PC-3 (cell line): ENCODE data around the gene GLCE. TPM values are rescaled to one million over a fixed set of nuclear protein-coding genes. Genes with fewer than 3 reads are reported as not detected.

ENCODE experiments used
- ATAC-seq: fragments of 200-7000 bp; cut with Tn5 transposase; 2 replicates; pipeline ENCODE4 v1.9.1; 2020; ENCODE audit warnings: mild to moderate bottlenecking, moderate library complexity
- BruUV-seq: library from RNA; stranded (reverse); fragments of 400-500 nt; replicated peaks from 2 replicates; lab custom pipeline; 2021; lab: Mats Ljungman, UMichigan
- CTCF ChIA-PET: fragments of 300-600 bp; sonication (Branson Sonifier 250); formaldehyde crosslinking; loops from one replicate; lab custom pipeline; 2022; ENCODE audit warnings: antibody characterized with exemption; lab: Charles Lee
- POLR2A ChIA-PET: fragments of 300-600 bp; sonication (Branson Sonifier 250); formaldehyde crosslinking; loops from one replicate; lab custom pipeline; 2022; ENCODE audit warnings: antibody characterized with exemption; ENCODE audit not compliant: unreplicated experiment; lab: Charles Lee
- DNase-seq: peaks from one replicate; pipeline ENCODE4 v3.0.0-alpha.2; 2015
- H2AFZ ChIP-seq: fragments of 300-600 bp; sonication (generic); 2 replicates; pipeline ENCODE4 v1.6.0; 2016; ENCODE audit warnings: antibody characterized with exemption, low read length
- H3F3A ChIP-seq: fragments of 300-600 bp; sonication (generic); one replicate; pipeline ENCODE4 v1.6.0; 2017; ENCODE audit warnings: antibody characterized with exemption, low read length, control low read depth, mild to moderate bottlenecking; ENCODE audit not compliant: unreplicated experiment
- H3K27ac ChIP-seq: fragments of 300-600 bp; sonication (generic); 2 replicates; pipeline ENCODE4 v1.5.1; 2016; ENCODE audit warnings: mild to moderate bottlenecking, low read length
- H3K27me3 ChIP-seq: fragments of 300-600 bp; sonication (generic); 2 replicates; pipeline ENCODE4 v1.6.1; 2016; ENCODE audit warnings: low read length, mixed read lengths
- H3K36me3 ChIP-seq: fragments of 300-600 bp; sonication (generic); 2 replicates; pipeline ENCODE4 v1.6.1; 2016; ENCODE audit warnings: low read depth, mixed run types, low read length, mixed read lengths
- H3K4me1 ChIP-seq: fragments of 300-600 bp; sonication (generic); 2 replicates; pipeline ENCODE4 v1.5.1; 2016; ENCODE audit warnings: low read length; ENCODE audit not compliant: insufficient read depth
- H3K4me2 ChIP-seq: fragments of 300-600 bp; sonication (generic); 2 replicates; pipeline ENCODE4 v1.6.0; 2016; ENCODE audit warnings: low read length
- H3K4me3 ChIP-seq: fragments of 300-600 bp; sonication (generic); 2 replicates; pipeline ENCODE4 v1.5.1; 2016; ENCODE audit warnings: mild to moderate bottlenecking, low read length, mixed read lengths
- H3K79me2 ChIP-seq: fragments of 300-600 bp; sonication (generic); 2 replicates; pipeline ENCODE4 v1.6.1; 2017; ENCODE audit warnings: low read length, mixed read lengths
- H3K9ac ChIP-seq: fragments of 300-600 bp; sonication (generic); 2 replicates; pipeline ENCODE4 v1.6.0; 2016; ENCODE audit warnings: mild to moderate bottlenecking, low read length
- H3K9me2 ChIP-seq: fragments of 300-600 bp; sonication (generic); replicated peaks from 2 replicates; pipeline ENCODE4 v1.6.1; 2016; ENCODE audit warnings: mixed run types, low read length, mixed read lengths
- H3K9me3 ChIP-seq: fragments of 300-600 bp; sonication (generic); 2 replicates; pipeline ENCODE4 v1.6.1; 2016; ENCODE audit warnings: low read length, mixed read lengths
- H4K20me1 ChIP-seq: fragments of 300-600 bp; sonication (generic); 2 replicates; pipeline ENCODE4 v1.6.1; 2016; ENCODE audit warnings: low read length, mixed read lengths
- CTCF ChIP-seq: fragments of 300-600 bp; sonication (generic); conservative IDR thresholded peaks from 2 replicates; pipeline ENCODE4 v1.5.1; 2017; ENCODE audit warnings: antibody characterized with exemption, low read depth, mild to moderate bottlenecking, low read length
- EZH2 ChIP-seq: fragments of 300-600 bp; sonication (generic); IDR thresholded peaks from one replicate; pipeline ENCODE4 v1.6.1; 2017; ENCODE audit warnings: antibody characterized with exemption, mild to moderate bottlenecking, low read length; ENCODE audit not compliant: unreplicated experiment
- EZH2phosphoT487 ChIP-seq: fragments of 300-600 bp; sonication (generic); IDR thresholded peaks from 2 replicates; pipeline ENCODE4 v1.6.1; 2018; ENCODE audit warnings: mild to moderate bottlenecking, antibody characterized with exemption, low read length, borderline replicate concordance
- intact Hi-C: fragments of 100-400 bp; cut with micrococcal nuclease; formaldehyde crosslinking; loops from 2 replicates; pipeline ENCODE4 v1.9.0; 2023
- total RNA-seq: library from RNA; depleted of rRNA; stranded (reverse); fragments of >200 nt; gene quantifications from 2 replicates; pipeline ENCODE4 v1.2.3, GENCODE V29; 2014

The GLCE gene
- total RNA-seq, 1 experiment from 2014 or later, result 15.4 TPM

- Histone ChIP-seq H3K27me3 (no peaks in the 10 kb centered on the region; the same call in 1 of the 2 replicates), H3K4me2 (no peak overlapping the region), H3K9me2 (no peaks in the 10 kb centered on the region), H3K4me1 (no peaks in the 10 kb centered on the region), H3K4me3 (no peak overlapping the region), H4K20me1 (no peaks in the 10 kb centered on the region), H3K36me3 (no peaks in the 10 kb centered on the region), H3K79me2 (no peaks in the 10 kb centered on the region), H3K9me3 (no peaks in the 10 kb centered on the region), H2AFZ (no peak overlapping the region), H3F3A (no peaks in the 10 kb centered on the region), H3K9ac (no peak overlapping the region), H3K27ac (no peak overlapping the region)
- intact Hi-C loops, result no loop called here
- DNase-seq, result no peak
- CTCF ChIA-PET, result no interaction called here
- BruUV-seq, result no TSS peak
- no peak for ATAC-seq
- POLR2A ChIA-PET, result interaction anchor here (0.5 kb wide), 1 partner anchor 192 kb away, joined by 3 read pairs; no protein-coding TSS in a partner anchor
- TF ChIP-seq EZH2 (no peak), EZH2phosphoT487 (no peak), CTCF (no peak)
These were observed 42.3 kb upstream of the GLCE start for GRCh38 chr15:69118089-69118488.

GRCh38 chr15:69119001-69119400 lies 41.4 kb upstream of the GLCE start:
- H3K9ac ChIP-seq, result no peak overlapping the region
- no peaks in the 10 kb centered on the region for H4K20me1 ChIP-seq
- BruUV-seq, result no TSS peak
- H3K9me2 ChIP-seq, result no peaks in the 10 kb centered on the region
- no peaks in the 10 kb centered on the region for H3F3A ChIP-seq
- no peaks in the 10 kb centered on the region for H3K79me2 ChIP-seq
- no peaks in the 10 kb centered on the region for H3K4me1 ChIP-seq
- POLR2A ChIA-PET, result no interaction called here
- DNase-seq (no peak), ATAC-seq (no peak)
- no peak overlapping the region for H3K4me2 ChIP-seq
- no peaks in the 10 kb centered on the region; the same call in 1 of the 2 replicates for H3K27me3 ChIP-seq
- no peak overlapping the region for H2AFZ ChIP-seq
- CTCF ChIA-PET, result no interaction called here
- intact Hi-C loops, result no loop called here
- H3K9me3 ChIP-seq, result no peaks in the 10 kb centered on the region
- no peak overlapping the region for H3K27ac ChIP-seq
- no peaks in the 10 kb centered on the region for H3K36me3 ChIP-seq
- TF ChIP-seq EZH2phosphoT487 (no peak), CTCF (no peak), EZH2 (no peak)
- H3K4me3 ChIP-seq, result no peak overlapping the region

- no peaks in the 10 kb centered on the region for H3F3A ChIP-seq
- H3K4me1 ChIP-seq, result no peaks in the 10 kb centered on the region
- no peak for TF ChIP-seq EZH2phosphoT487
- BruUV-seq, result no TSS peak
- H3K4me3 ChIP-seq, result no peak overlapping the region
- no peaks in the 10 kb centered on the region for H3K9me2 ChIP-seq
- ATAC-seq (no peak), DNase-seq (no peak)
- H3K36me3 ChIP-seq, result no peaks in the 10 kb centered on the region
- no peak overlapping the region for H3K4me2 ChIP-seq
- H3K27ac ChIP-seq, result no peak overlapping the region
- intact Hi-C loops, result no loop called here
- H2AFZ ChIP-seq, result no peak overlapping the region
- no peaks in the 10 kb centered on the region for H4K20me1 ChIP-seq
- ChIA-PET POLR2A (no interaction called here), CTCF (no interaction called here)
- H3K9ac ChIP-seq, result no peak overlapping the region
- no peaks in the 10 kb centered on the region for H3K9me3 ChIP-seq
- H3K27me3 ChIP-seq, result no peaks in the 10 kb centered on the region; the same call in 1 of the 2 replicates
- no peaks in the 10 kb centered on the region for H3K79me2 ChIP-seq
These were observed 40.6 kb upstream of the GLCE start for GRCh38 chr15:69119683-69120395.
